Parathyroid adenoma (tissue), 2 donors: Measurements from ENCODE around the gene HOXA13.

ENCODE experiments used
- H2AFZ ChIP-seq: fragments of 300-600 bp; sonication (generic); one replicate; pipeline ENCODE4 v1.7.0; 2017; ENCODE audit warnings: antibody characterized with exemption, mild to moderate bottlenecking
- H3K27ac ChIP-seq: fragments of 300-600 bp; sonication (generic); one replicate; pipeline ENCODE4 v1.7.0; 2017
- H3K27me3 ChIP-seq: fragments of 300-600 bp; sonication (generic); one replicate; pipeline ENCODE4 v1.7.0; 2017; ENCODE audit warnings: low read length; ENCODE audit not compliant: control insufficient read depth, insufficient read depth
- H3K36me3 ChIP-seq: fragments of 300-600 bp; sonication (generic); one replicate; pipeline ENCODE4 v1.7.0; 2017; ENCODE audit warnings: low read length; ENCODE audit not compliant: control insufficient read depth, insufficient read depth
- H3K4me1 ChIP-seq: fragments of 300-600 bp; sonication (generic); one replicate; pipeline ENCODE4 v1.7.0; 2017; ENCODE audit warnings: control low read depth
- H3K4me2 ChIP-seq: fragments of 300-600 bp; sonication (generic); one replicate; pipeline ENCODE4 v1.7.0; 2017; ENCODE audit warnings: low read length
- H3K4me3 ChIP-seq: fragments of 300-600 bp; sonication (generic); one replicate; pipeline ENCODE4 v1.7.0; 2017; ENCODE audit warnings: low read depth, low read length
- H3K79me2 ChIP-seq: fragments of 300-600 bp; sonication (generic); one replicate; pipeline ENCODE4 v1.7.0; 2017; ENCODE audit warnings: control low read depth
- H3K9ac ChIP-seq: fragments of 300-600 bp; sonication (generic); one replicate; pipeline ENCODE4 v1.7.0; 2017; ENCODE audit warnings: mild to moderate bottlenecking
- H3K9me3 ChIP-seq: fragments of 300-600 bp; sonication (generic); one replicate; pipeline ENCODE4 v1.7.0; 2017; ENCODE audit warnings: low read length; ENCODE audit not compliant: control insufficient read depth
- TF ChIP-seq, protein P1 (sequence below): fragments of 300-600 bp; sonication (generic); IDR thresholded peaks from one replicate; pipeline ENCODE4 v1.7.0; 2017; ENCODE audit warnings: antibody characterized with exemption, mild to moderate bottlenecking
- donor health status: primary hyperparathyroidism.

Gene HOXA13

DNA sequence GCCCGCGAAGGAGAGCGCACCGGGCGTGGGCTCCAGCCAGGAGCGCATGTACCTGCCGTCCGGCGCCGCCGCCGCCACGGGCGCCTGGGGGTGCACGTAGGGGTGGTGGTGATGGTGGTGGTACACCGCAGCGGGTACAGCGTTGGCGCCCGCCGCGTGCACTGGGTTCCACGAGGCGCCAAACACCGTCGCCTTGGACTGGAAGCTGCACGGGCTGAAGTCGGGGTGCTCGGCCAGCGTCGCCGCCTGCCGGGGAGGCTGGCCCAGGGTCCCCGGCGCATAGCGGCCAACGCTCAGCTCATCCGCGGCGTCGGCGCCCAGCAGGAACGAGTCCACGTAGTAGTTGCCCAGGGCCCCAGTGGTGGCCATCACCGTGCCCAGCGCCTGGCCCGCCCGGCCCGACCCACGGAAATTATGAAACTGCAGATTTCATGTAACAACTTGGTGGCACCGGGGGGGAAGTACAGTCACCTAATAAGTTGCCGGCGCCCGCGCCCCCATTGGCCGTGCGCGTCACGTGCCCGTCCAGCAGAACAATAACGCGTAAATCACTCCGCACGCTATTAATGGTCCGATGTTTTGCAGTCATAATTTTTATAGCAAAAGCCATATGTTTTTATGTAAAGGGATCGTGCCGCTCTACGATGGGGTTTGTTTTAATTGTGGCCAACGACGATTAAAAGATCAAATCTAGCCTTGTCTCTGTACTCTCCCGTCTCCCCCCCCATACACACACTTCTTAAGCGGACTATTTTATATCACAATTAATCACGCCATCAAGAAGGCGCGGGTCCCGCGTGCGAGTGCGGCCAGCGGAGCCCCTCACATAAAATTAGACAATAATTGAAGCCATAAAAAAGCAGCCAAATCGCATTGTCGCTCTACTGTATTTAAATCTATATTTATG, 34.5 kb downstream of the HOXA13 start, which contains the start of gene HOXA9:
Gene HOXA9 (minus strand): TSS at position 449 of the 907 bp plus-strand sequence. CDS start 80 bp downstream, at position 369.
- Histone ChIP-seq H3K4me3 (no peak within 1 kb of the TSS), H3K79me2 (no peaks in the 10 kb centered on the region), H2AFZ (peak within 1 kb of the TSS; percentile 45), H3K4me2 (no peak within 1 kb of the TSS), H3K36me3 (no peaks in the 10 kb centered on the region), H3K27me3 (peaks cover 44% of the 10 kb centered on the region), H3K9me3 (no peaks in the 10 kb centered on the region), H3K27ac (no peak within 1 kb of the TSS), H3K4me1 (no peaks in the 10 kb centered on the region), H3K9ac (no peak within 1 kb of the TSS)
- TF ChIP-seq, protein P1, sequence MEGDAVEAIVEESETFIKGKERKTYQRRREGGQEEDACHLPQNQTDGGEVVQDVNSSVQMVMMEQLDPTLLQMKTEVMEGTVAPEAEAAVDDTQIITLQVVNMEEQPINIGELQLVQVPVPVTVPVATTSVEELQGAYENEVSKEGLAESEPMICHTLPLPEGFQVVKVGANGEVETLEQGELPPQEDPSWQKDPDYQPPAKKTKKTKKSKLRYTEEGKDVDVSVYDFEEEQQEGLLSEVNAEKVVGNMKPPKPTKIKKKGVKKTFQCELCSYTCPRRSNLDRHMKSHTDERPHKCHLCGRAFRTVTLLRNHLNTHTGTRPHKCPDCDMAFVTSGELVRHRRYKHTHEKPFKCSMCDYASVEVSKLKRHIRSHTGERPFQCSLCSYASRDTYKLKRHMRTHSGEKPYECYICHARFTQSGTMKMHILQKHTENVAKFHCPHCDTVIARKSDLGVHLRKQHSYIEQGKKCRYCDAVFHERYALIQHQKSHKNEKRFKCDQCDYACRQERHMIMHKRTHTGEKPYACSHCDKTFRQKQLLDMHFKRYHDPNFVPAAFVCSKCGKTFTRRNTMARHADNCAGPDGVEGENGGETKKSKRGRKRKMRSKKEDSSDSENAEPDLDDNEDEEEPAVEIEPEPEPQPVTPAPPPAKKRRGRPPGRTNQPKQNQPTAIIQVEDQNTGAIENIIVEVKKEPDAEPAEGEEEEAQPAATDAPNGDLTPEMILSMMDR, result no peak

DNA sequence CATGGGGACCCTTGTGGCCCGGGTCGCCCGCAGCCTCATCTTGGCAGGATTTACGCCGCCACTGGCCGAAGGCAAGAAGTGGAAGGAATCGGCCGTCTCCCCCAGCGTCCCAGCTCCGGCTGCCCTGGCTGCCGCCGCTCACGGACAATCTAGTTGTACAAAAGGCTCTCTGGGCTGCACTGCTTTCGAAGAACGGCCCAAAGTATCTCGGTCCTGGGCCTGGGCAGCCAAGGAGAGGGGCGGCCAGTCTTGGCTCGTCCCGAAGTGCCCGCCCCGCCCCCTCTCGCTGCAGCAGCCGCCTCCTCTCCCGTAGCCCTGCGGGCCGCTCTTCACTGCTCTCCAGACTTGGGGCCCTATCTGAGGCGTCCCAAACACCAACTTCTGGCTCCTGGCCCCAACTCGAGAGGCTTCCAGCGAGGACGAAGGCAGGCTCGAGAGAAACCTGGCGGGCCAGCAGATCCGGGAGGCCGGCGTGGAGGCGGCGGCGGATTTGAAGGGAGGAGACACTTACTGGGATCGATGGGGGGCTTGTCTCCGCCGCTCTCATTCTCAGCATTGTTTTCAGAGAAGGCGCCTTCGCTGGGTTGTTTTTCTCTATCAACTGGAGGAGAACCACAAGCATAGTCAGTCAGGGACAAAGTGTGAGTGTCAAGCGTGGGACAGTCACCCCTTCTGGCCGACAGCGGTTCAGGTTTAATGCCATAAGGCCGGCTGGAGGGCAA, 35.4 kb downstream of the HOXA13 start:
- H3K27me3 ChIP-seq, result peaks cover 47% of the 10 kb centered on the region
- no peak overlapping the region for H3K27ac ChIP-seq
- H3K36me3 ChIP-seq, result no peaks in the 10 kb centered on the region
- H3K4me3 ChIP-seq, result no peak overlapping the region
- no peak overlapping the region for H3K4me2 ChIP-seq
- no peaks in the 10 kb centered on the region for H3K9me3 ChIP-seq
- H3K79me2 ChIP-seq, result no peaks in the 10 kb centered on the region
- no peaks in the 10 kb centered on the region for H3K4me1 ChIP-seq
- TF ChIP-seq, protein P1, result no peak
- H3K9ac ChIP-seq, result no peak overlapping the region
- H2AFZ ChIP-seq, result peak overlapping the region; percentile 45

DNA sequence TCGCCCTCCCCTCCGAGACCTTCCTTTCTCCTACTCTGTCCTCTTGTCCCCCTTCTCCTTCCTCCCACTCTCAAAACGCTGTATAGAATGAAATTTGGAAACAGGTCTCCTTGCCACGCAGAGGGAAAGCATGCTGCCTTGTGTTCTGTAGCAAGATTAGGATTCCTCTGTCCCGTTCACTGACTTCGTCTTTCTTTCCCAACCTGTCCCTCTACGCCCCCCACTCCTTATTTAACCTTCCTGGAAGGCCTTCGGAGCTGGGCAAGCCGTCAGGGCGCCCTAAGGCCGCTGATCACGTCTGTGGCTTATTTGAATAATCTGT, 35.9 kb downstream of the HOXA13 start:
- no peak overlapping the region for H3K9ac ChIP-seq
- H2AFZ ChIP-seq, result no peak overlapping the region
- H3K36me3 ChIP-seq, result no peaks in the 10 kb centered on the region
- peaks cover 46% of the 10 kb centered on the region for H3K27me3 ChIP-seq
- no peak overlapping the region for H3K4me2 ChIP-seq
- no peaks in the 10 kb centered on the region for H3K79me2 ChIP-seq
- no peaks in the 10 kb centered on the region for H3K9me3 ChIP-seq
- TF ChIP-seq, protein P1, result no peak
- no peak overlapping the region for H3K27ac ChIP-seq
- H3K4me3 ChIP-seq, result no peak overlapping the region
- no peaks in the 10 kb centered on the region for H3K4me1 ChIP-seq

DNA sequence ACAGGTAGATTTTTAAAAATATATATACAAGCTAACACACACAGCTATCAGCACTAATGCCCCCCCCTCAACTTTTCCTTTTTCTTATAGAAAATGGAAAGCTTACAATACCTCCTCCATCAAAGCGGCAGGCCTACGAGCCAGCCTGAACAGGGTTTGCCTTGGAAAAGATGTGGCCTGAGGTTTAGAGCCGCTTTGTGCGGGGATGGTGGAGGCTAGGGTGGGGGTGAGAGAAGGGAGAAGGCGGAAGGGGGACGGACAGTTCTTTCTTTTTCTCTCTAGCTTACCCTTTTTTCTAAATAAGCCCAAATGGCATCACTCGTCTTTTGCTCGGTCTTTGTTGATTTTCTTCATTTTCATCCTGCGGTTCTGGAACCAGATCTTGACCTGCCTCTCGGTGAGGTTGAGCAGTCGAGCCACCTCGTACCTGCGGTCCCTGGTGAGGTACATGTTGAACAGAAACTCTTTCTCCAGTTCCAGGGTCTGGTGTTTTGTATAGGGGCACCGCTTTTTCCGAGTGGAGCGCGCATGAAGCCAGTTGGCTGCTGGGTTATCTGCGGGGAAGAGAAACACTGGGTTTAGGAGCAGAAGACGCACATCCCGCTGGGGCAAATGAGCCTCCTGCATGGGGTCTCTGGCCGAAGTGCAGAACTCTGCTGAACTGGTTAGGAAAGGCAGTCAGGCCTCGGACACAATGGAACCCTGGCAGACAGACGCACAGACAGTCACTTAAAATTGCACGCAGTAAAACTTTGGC, 36.4 kb downstream of the HOXA13 start:
- Histone ChIP-seq H3K9me3 (no peaks in the 10 kb centered on the region), H3K4me2 (no peak overlapping the region), H3K4me3 (no peak overlapping the region), H3K27me3 (peaks cover 41% of the 10 kb centered on the region), H3K36me3 (no peaks in the 10 kb centered on the region), H3K4me1 (no peaks in the 10 kb centered on the region), H3K27ac (no peak overlapping the region), H2AFZ (no peak overlapping the region), H3K9ac (no peak overlapping the region), H3K79me2 (no peaks in the 10 kb centered on the region)
- TF ChIP-seq, protein P1, result no peak
